Breast epithelium (tissue), 4 donors: ENCODE results near the gene ZNF554. TPM values are rescaled to one million over a fixed set of nuclear protein-coding genes. Genes with fewer than 3 reads are reported as not detected.
A peak's percentile ranks its signal among the peaks of the same experiment; 100 is the strongest.

ENCODE experiments used
- DNase-seq, 2 donors: peaks; one replicate each; pipeline ENCODE4 v3.0.0-alpha.2; 2019; ENCODE audit warnings: low spot score in 2 of 2
- H3K27ac ChIP-seq, 2 donors: fragments of 200-600 bp; sonication (generic) in 1 of 2; one replicate each; pipeline ENCODE4 v1.5.1; 2016 to 2019; ENCODE audit warnings: mild to moderate bottlenecking in 1 of 2
- H3K27me3 ChIP-seq, 2 donors: fragments of 200-600 bp; sonication (generic) in 1 of 2; one replicate each; pipeline versions ENCODE4 v1.5.1 to v1.6.0; 2017 to 2019; ENCODE audit warnings: control low read depth in 1 of 2, mild to moderate bottlenecking in 1 of 2
- H3K36me3 ChIP-seq: fragments of 200-600 bp; one replicate; pipeline ENCODE4 v1.5.1; 2019
- H3K4me1 ChIP-seq, 2 donors: fragments of 200-600 bp; sonication (generic); one replicate each; pipeline ENCODE4 v1.5.1; 2016 to 2019; ENCODE audit warnings: control low read depth in 1 of 2
- H3K4me3 ChIP-seq, 3 donors: fragments of 200-600 bp; sonication (generic); 1 replicate in 2 of 3; 2 replicates in 1 of 3; pipeline ENCODE4 v1.5.1; 2016 to 2019; ENCODE audit warnings: mild to moderate bottlenecking in 3 of 3, moderate library complexity in 2 of 3
- H3K9me3 ChIP-seq, 2 donors: fragments of 200-600 bp; sonication (generic) in 1 of 2; one replicate each; pipeline ENCODE4 v1.5.1; 2016 to 2019; ENCODE audit warnings: control low read depth in 1 of 2
- CTCF ChIP-seq, 3 donors: fragments of 450-650 bp; IDR thresholded peaks; one replicate each; pipeline ENCODE4 v1.5.1; 2016 to 2017; ENCODE audit warnings: antibody characterized with exemption in 3 of 3, mild to moderate bottlenecking in 3 of 3, moderate library complexity in 3 of 3
- POLR2A ChIP-seq: fragments of 450-650 bp; IDR thresholded peaks from one replicate; pipeline ENCODE4 v1.6.1; 2016; ENCODE audit warnings: antibody characterized with exemption, mild to moderate bottlenecking, moderate library complexity
- POLR2AphosphoS5 ChIP-seq, 3 donors: sonication (generic); formaldehyde crosslinking; IDR thresholded peaks; one replicate each; pipeline ENCODE4 v1.6.1; 2017; ENCODE audit warnings: antibody characterized with exemption in 3 of 3
- intact Hi-C: fragments of 100-400 bp; cut with DNase I; formaldehyde crosslinking; loops from one replicate; pipeline ENCODE4 v1.15.1; 2023; ENCODE audit warnings: low total_unique reads
- total RNA-seq, 3 donors: library from RNA; depleted of rRNA; stranded (reverse); fragments of >200 nt; gene quantifications; one replicate each; pipeline ENCODE4 v1.1.0, GENCODE V29; 2016

ZNF554 gene
- total RNA-seq, 3 donors from 2014 or later: 2.1 to 10.4 (median 7.5) TPM

GRCh38 chr19:2863816-2864215 lies 44.1 kb downstream of the ZNF554 start:
- no peak for TF ChIP-seq POLR2A
- no peak for TF ChIP-seq CTCF (IDR thresholded peaks at IDR 0.05)
- Histone ChIP-seq H3K4me1 (no peaks in the 10 kb centered on the region), H3K27me3 (no peaks in the 10 kb centered on the region), H3K27ac (no peak overlapping the region), H3K4me3 (no peak overlapping the region), H3K36me3 (no peaks in the 10 kb centered on the region), H3K9me3 (peaks cover 4 to 14% of the 10 kb centered on the region in 2 donors)
- no peak for DNase-seq
- intact Hi-C loops: no loop called here

- TF ChIP-seq CTCF (IDR thresholded peaks at IDR 0.05): no peak
- no peak for TF ChIP-seq POLR2AphosphoS5 (IDR thresholded peaks at IDR 0.05)
- TF ChIP-seq POLR2A: no peak
These were observed 45.8 kb downstream of the ZNF554 start for GRCh38 chr19:2865334-2866100.

GRCh38 chr19:2866495-2867024 lies 46.9 kb downstream of the ZNF554 start:
- TF ChIP-seq CTCF (IDR thresholded peaks at IDR 0.05): no peak
- no peak for TF ChIP-seq POLR2A
- TF ChIP-seq POLR2AphosphoS5 (IDR thresholded peaks at IDR 0.05): no peak
- DNase-seq: no peak
- Histone ChIP-seq H3K27me3 (no peaks in the 10 kb centered on the region), H3K9me3 (no peaks in the 10 kb centered on the region), H3K36me3 (no peaks in the 10 kb centered on the region), H3K27ac (no peak overlapping the region), H3K4me1 (no peaks in the 10 kb centered on the region), H3K4me3 (peak overlapping the region in 1 of 3 donors; percentile 25)
- intact Hi-C loops: no loop called here

More at GRCh38 chr19:2865334-2866100, 45.8 kb downstream of the ZNF554 start:
- DNase-seq: no peak
- no peaks in the 10 kb centered on the region for H3K36me3 ChIP-seq
- no peaks in the 10 kb centered on the region for H3K27me3 ChIP-seq
- intact Hi-C loops: no loop called here
- H3K4me3 ChIP-seq: no peak overlapping the region
- H3K9me3 ChIP-seq: peaks cover 0 to 3% of the 10 kb centered on the region in 2 donors
- H3K4me1 ChIP-seq: no peaks in the 10 kb centered on the region
- H3K27ac ChIP-seq: no peak overlapping the region

GRCh38 chr19:2867025-2867991 lies 47.6 kb downstream of the ZNF554 start, which contains the start of gene ZNF556:
Gene ZNF556, plus strand, starts transcription at chr19:2867335. Its CDS starts 87 bp downstream, at chr19:2867422.
- no peak for TF ChIP-seq POLR2AphosphoS5 (IDR thresholded peaks at IDR 0.05)
- no peak for TF ChIP-seq POLR2A
- no peak for TF ChIP-seq CTCF (IDR thresholded peaks at IDR 0.05)
- DNase-seq: no peak
- H3K4me3 ChIP-seq: peak within 1 kb of the TSS in 2 of 3 donors; percentile 25 to 37

More at GRCh38 chr19:2867025-2867991, 47.6 kb downstream of the ZNF554 start, which contains the start of gene ZNF556:
- no peaks in the 10 kb centered on the region for H3K36me3 ChIP-seq
- no peak within 1 kb of the TSS for H3K27ac ChIP-seq
- no peaks in the 10 kb centered on the region for H3K9me3 ChIP-seq
- intact Hi-C loops: no loop called here
- H3K4me1 ChIP-seq: no peaks in the 10 kb centered on the region
- H3K27me3 ChIP-seq: no peaks in the 10 kb centered on the region
